ENCODE data around the gene ACP6. TPM values are rescaled to one million over a fixed set of nuclear protein-coding genes. Genes with fewer than 3 reads are reported as not detected.

The ACP6 gene
- total and polyA plus RNA-seq, 7 donors = 4.1 to 8.8 (median 5.3) TPM

DNA sequence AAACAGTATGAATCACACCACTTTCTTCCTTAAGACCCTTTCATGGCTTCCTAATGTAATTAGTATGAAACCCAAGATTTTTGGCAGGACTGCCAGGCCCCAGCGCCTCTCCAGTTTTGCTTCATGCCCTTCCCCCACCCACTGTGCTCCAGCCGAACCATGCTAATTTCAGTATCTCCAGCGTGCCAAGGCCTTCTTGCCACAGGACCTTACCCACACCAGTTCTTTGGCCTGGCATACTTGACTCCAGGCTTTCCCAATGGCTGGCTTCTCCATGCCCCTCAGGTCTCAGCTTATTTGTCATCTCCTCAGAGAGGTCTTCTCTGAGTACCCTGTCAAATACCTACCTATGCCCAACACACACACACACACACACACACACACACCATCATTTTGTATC is 38.5 kb downstream of the ACP6 start:
- TF ChIP-seq, protein P1, sequence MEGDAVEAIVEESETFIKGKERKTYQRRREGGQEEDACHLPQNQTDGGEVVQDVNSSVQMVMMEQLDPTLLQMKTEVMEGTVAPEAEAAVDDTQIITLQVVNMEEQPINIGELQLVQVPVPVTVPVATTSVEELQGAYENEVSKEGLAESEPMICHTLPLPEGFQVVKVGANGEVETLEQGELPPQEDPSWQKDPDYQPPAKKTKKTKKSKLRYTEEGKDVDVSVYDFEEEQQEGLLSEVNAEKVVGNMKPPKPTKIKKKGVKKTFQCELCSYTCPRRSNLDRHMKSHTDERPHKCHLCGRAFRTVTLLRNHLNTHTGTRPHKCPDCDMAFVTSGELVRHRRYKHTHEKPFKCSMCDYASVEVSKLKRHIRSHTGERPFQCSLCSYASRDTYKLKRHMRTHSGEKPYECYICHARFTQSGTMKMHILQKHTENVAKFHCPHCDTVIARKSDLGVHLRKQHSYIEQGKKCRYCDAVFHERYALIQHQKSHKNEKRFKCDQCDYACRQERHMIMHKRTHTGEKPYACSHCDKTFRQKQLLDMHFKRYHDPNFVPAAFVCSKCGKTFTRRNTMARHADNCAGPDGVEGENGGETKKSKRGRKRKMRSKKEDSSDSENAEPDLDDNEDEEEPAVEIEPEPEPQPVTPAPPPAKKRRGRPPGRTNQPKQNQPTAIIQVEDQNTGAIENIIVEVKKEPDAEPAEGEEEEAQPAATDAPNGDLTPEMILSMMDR (IDR thresholded peaks at IDR 0.05) = no peak
- no peak overlapping the region for H3K27ac ChIP-seq
- 37 to 42% (median 37%) methylated on average over 3 of the region's 3 CpGs for WGBS, 3 donors
- peak; percentile 43 to 74 (median 61) for ATAC-seq
- H3K4me1 ChIP-seq = peaks cover 15% of the 10 kb centered on the region
- peak in 1 of 2 donors; percentile 57 for DNase-seq
- no peaks in the 10 kb centered on the region for H3K27me3 ChIP-seq (ENCODE audit: insufficient read depth in 3 of 3, low read length in 2 of 3)
- no peaks in the 10 kb centered on the region for H3K36me3 ChIP-seq (ENCODE audit: insufficient read depth in 1 of 2, low read depth in 1 of 2)
- intact Hi-C loops (cut with DNase I) = no loop called here
- H3K9me3 ChIP-seq = no peaks in the 10 kb centered on the region
- no peak overlapping the region for H3K4me3 ChIP-seq

DNA sequence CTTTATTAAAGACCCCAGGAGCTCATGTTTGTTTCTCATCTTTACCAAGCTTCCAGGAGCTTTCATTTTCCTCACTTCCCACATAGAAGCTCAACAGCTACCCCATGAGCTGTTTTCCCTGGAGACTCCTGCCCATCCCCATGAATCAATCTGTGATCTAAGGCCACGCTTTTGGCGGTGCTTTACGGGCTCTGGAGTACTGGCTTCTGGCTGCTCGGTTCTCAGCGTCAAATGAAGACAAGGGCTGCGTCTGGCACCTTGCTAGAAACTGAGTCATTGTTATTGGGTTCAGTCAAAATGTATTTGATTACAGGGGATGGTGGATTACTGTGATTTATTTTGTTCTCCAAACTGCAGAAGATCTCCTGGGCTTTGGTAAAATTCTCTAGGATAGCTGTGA is 39.9 kb downstream of the ACP6 start:
- ATAC-seq = peak in 3 of 4 donors; percentile 45 to 76 (median 59)
- H3K9me3 ChIP-seq = no peaks in the 10 kb centered on the region
- H3K4me1 ChIP-seq = peaks cover 15% of the 10 kb centered on the region
- no peak for DNase-seq
- intact Hi-C loops (cut with DNase I) = no loop called here
- H3K4me3 ChIP-seq = no peak overlapping the region
- H3K27me3 ChIP-seq (ENCODE audit: insufficient read depth in 3 of 3, low read length in 2 of 3) = no peaks in the 10 kb centered on the region
- H3K36me3 ChIP-seq (ENCODE audit: insufficient read depth in 1 of 2, low read depth in 1 of 2) = no peaks in the 10 kb centered on the region
- H3K27ac ChIP-seq = peak overlapping the region; percentile 12
- WGBS, 3 donors = 25 to 58% (median 30%) methylated on average over 6 of the region's 6 CpGs
- TF ChIP-seq, protein P1 (IDR thresholded peaks at IDR 0.05) = no peak

DNA sequence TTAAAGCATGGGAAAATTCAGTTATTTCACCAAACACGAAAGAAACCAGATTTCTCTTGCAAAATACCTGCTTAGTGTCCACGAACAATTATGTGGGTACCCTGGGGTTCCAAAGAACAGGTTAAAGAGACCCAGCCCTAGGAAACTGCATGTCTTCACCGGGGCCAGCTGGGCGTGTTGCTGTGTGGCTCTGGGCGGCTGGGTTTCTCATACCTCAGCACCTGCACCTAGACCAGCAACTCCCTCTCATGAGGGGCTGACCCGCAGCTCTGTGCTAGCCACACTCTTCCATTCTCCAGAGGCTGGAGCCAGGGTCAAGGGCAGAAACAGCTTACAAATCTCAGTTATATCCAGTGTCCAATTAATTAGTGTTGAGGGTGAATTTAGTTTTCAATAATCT is 40.3 kb downstream of the ACP6 start:
- Histone ChIP-seq H3K9me3 (no peaks in the 10 kb centered on the region), H3K36me3 (ENCODE audit: insufficient read depth in 1 of 2, low read depth in 1 of 2) (no peaks in the 10 kb centered on the region), H3K4me3 (no peak overlapping the region), H3K4me1 (peaks cover 15% of the 10 kb centered on the region), H3K27me3 (ENCODE audit: insufficient read depth in 3 of 3, low read length in 2 of 3) (no peaks in the 10 kb centered on the region), H3K27ac (no peak overlapping the region)
- WGBS, 3 donors = 78 to 95% (median 83%) methylated on average over 6 of the region's 6 CpGs
- ATAC-seq = no peak
- intact Hi-C loops (cut with DNase I) = no loop called here
- DNase-seq = no peak
- TF ChIP-seq, protein P1 (IDR thresholded peaks at IDR 0.05) = no peak

DNA sequence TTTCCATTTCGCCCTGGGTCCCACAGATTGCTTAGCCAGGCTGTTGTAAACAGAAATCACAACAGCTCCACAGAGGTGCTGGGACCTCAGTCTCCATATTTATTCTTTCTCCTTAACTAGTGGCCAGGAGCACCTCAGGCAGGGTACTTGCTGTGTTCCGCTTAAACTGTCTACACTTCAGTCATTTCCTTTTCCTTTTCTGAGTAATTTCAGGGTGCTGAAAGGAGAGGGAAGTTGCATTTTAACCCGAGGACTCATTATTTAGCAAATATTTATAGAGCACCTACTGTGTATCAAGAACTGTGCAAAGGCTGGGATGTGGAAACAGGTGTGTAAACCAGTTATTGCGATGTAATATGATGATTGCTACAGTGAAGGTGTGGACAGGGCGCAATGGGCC is 41.9 kb downstream of the ACP6 start:
- intact Hi-C loops (cut with DNase I) = loop anchor here in 1 of 2 donors (5.0 kb wide), 2 partner anchors 111 to 131 kb away; no protein-coding TSS in a partner anchor
- H3K4me3 ChIP-seq = no peak overlapping the region
- peaks cover 0 to 15% of the 10 kb centered on the region in 2 donors for H3K36me3 ChIP-seq (ENCODE audit: insufficient read depth in 1 of 2, low read depth in 1 of 2)
- TF ChIP-seq, protein P1 (IDR thresholded peaks at IDR 0.05) = no peak
- no peak for DNase-seq
- H3K9me3 ChIP-seq = no peaks in the 10 kb centered on the region
- WGBS, 3 donors = 85 to 89% (median 87%) methylated on average over 5 of the region's 5 CpGs
- no peak overlapping the region for H3K27ac ChIP-seq
- no peaks in the 10 kb centered on the region for H3K27me3 ChIP-seq (ENCODE audit: insufficient read depth in 3 of 3, low read length in 2 of 3)
- ATAC-seq = no peak
- peaks cover 15% of the 10 kb centered on the region for H3K4me1 ChIP-seq

Measured in psoas muscle (tissue), 8 donors.